MM.1S (cell line): ENCODE measurements around the gene CROCC2.

Experiments
- CTCF ChIP-seq: fragments of 300-600 bp; sonication (generic); IDR thresholded peaks from 2 replicates; pipeline ENCODE4 v1.5.1; 2016; ENCODE audit warnings: antibody characterized with exemption, low read length, mixed read lengths
- EZH2 ChIP-seq: fragments of 300-600 bp; sonication (generic); optimal IDR thresholded peaks from 2 replicates; pipeline ENCODE3; 2017; ENCODE audit warnings: low read depth, mild to moderate bottlenecking, antibody characterized with exemption, low read length, mixed read lengths
- EZH2phosphoT487 ChIP-seq: fragments of 300-600 bp; sonication (generic); IDR thresholded peaks from 2 replicates; pipeline ENCODE4 v1.6.1; 2018; ENCODE audit warnings: antibody characterized with exemption, low read length

- no peak for TF ChIP-seq CTCF
- TF ChIP-seq EZH2phosphoT487 = no peak
- no peak for TF ChIP-seq EZH2
Measured at GRCh38 chr2:241036397-241036963, 130.3 kb downstream of the CROCC2 start.
